Lung (tissue), 12 donors: ENCODE data around the gene UMPS. TPM values are rescaled to one million over a fixed set of nuclear protein-coding genes. Genes with fewer than 3 reads are reported as not detected.
"Not testable (repeated sequence)": the region's sequence is repeated elsewhere in the genome, so short reads cannot be mapped to it uniquely, and the experiment has no call there.

Experiments used
- ATAC-seq: fragments of 200-7000 bp; cut with Tn5 transposase; one replicate; pipeline ENCODE4 v1.9.1; 2020; ENCODE audit warnings: moderate number of reproducible peaks; ENCODE audit not compliant: insufficient read depth, low FRiP score
- DNase-seq, 3 donors: peaks; one replicate each; pipeline ENCODE4 v3.0.0-alpha.2; 2013 to 2017
- H3K27ac ChIP-seq, 2 donors: one replicate each; pipeline ENCODE4 v1.5.1; 2013; ENCODE audit warnings: mild to moderate bottlenecking in 2 of 2, moderate library complexity in 2 of 2, control low read depth in 1 of 2, inconsistent platforms in 1 of 2, low read depth in 1 of 2, low read length in 1 of 2
- H3K27me3 ChIP-seq, 3 donors: one replicate each; pipeline ENCODE4 v1.5.1; 2013; ENCODE audit warnings: low read length in 2 of 3; ENCODE audit not compliant: control insufficient read depth in 3 of 3, insufficient read depth in 3 of 3
- H3K36me3 ChIP-seq, 4 donors: one replicate each; pipeline ENCODE4 v1.5.1; 2013; ENCODE audit warnings: low read length in 4 of 4, mild to moderate bottlenecking in 1 of 4, moderate library complexity in 1 of 4; ENCODE audit not compliant: control insufficient read depth in 4 of 4, insufficient read depth in 4 of 4
- H3K4me1 ChIP-seq, 5 donors: one replicate each; pipeline ENCODE4 v1.5.1; 2013; ENCODE audit warnings: low read length in 5 of 5, mild to moderate bottlenecking in 2 of 5, moderate library complexity in 1 of 5; ENCODE audit not compliant: control insufficient read depth in 5 of 5, insufficient read depth in 5 of 5
- H3K4me3 ChIP-seq: one replicate; pipeline ENCODE4 v1.5.1; 2013; ENCODE audit warnings: mild to moderate bottlenecking, control low read depth, moderate library complexity
- H3K9ac ChIP-seq, 2 donors: one replicate each; pipeline ENCODE4 v1.5.1; 2013; ENCODE audit warnings: low read length in 2 of 2, control low read depth in 1 of 2; ENCODE audit not compliant: insufficient read depth in 1 of 2
- H3K9me3 ChIP-seq, 4 donors: one replicate each; pipeline ENCODE4 v1.5.1; 2013; ENCODE audit warnings: low read length in 3 of 4, mild to moderate bottlenecking in 1 of 4, moderate library complexity in 1 of 4; ENCODE audit not compliant: control insufficient read depth in 4 of 4, insufficient read depth in 3 of 4
- WGBS, 2 donors: extraction: QIAGEN DNeasy Blood & Tissue Kit; methylation state at CpG; one replicate each; pipeline ENCODE4 v1.1.7; 2013; 5-methylcytosine and 5-hydroxymethylcytosine counted together
- polyA plus RNA-seq, 2 donors: library from polyadenylated mRNA; stranded (reverse); fragments of 200-250 nt; gene quantifications; one replicate each; pipeline ENCODE4 v1.2.1, GENCODE V29; 2013
- total RNA-seq, 2 donors: library from RNA; depleted of rRNA in 1 of 2; stranded (reverse); fragments of >200 nt in 1 of 2; gene quantifications; one replicate each; pipeline ENCODE4 v1.2.1, GENCODE V29; 2014 to 2021
- TF ChIP-seq, protein P1 (sequence below): IDR thresholded peaks from 2 replicates; pipeline ENCODE4 v1.5.1; 2012; ENCODE audit warnings: mild to moderate bottlenecking; ENCODE audit errors: control extremely low read depth, extremely low read depth
- donor health status: control.
- donor health status: control.
- donor health status: Bipolar disorder and iron deficiency.
- donor health status: healthy.
- donor health status: DM: yes; HTN: yes; CAD: no.

Gene UMPS
- total and polyA plus RNA-seq, 4 donors: 17.4 to 27.6 (median 20.4) TPM

DNA sequence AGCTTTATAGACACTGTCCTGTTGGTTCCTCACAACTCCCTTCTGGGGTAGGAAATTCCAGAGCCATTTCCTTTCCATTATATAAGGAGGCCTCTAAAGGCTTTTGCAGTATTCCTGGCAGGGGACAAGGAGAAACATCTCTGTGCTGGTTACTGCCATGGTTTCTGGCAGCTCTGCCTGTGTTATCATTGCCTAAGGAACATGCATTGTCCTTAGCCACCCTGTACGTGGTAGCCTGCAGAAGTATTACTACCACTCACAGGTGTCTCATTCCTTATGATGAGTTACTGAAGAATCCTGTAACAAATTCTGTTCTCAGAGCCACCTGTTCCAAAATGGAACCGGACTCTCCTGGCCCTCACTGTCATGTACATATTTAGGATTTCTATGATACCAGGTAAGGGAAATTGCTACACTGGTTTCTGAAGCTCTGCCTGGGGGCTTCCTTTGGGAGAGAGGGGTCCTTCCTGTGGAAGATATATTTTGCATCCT lies 58.0 kb downstream of the UMPS start:
- no peak for DNase-seq
- Histone ChIP-seq H3K4me3 (no peak overlapping the region), H3K9me3 (no peaks in the 10 kb centered on the region), H3K9ac (no peak overlapping the region), H3K27ac (peak overlapping the region in 1 of 2 donors; percentile 59), H3K27me3 (no peaks in the 10 kb centered on the region), H3K36me3 (peaks cover 0 to under 1% (median 0%) of the 10 kb centered on the region in 4 donors), H3K4me1 (peaks cover 2 to 32% (median 9%) of the 10 kb centered on the region in 5 donors)
- no peak for ATAC-seq
- WGBS, 2 donors: 87 to 91% methylated on average over 2 of the region's 2 CpGs
- TF ChIP-seq, protein P1, sequence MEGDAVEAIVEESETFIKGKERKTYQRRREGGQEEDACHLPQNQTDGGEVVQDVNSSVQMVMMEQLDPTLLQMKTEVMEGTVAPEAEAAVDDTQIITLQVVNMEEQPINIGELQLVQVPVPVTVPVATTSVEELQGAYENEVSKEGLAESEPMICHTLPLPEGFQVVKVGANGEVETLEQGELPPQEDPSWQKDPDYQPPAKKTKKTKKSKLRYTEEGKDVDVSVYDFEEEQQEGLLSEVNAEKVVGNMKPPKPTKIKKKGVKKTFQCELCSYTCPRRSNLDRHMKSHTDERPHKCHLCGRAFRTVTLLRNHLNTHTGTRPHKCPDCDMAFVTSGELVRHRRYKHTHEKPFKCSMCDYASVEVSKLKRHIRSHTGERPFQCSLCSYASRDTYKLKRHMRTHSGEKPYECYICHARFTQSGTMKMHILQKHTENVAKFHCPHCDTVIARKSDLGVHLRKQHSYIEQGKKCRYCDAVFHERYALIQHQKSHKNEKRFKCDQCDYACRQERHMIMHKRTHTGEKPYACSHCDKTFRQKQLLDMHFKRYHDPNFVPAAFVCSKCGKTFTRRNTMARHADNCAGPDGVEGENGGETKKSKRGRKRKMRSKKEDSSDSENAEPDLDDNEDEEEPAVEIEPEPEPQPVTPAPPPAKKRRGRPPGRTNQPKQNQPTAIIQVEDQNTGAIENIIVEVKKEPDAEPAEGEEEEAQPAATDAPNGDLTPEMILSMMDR: no peak

DNA sequence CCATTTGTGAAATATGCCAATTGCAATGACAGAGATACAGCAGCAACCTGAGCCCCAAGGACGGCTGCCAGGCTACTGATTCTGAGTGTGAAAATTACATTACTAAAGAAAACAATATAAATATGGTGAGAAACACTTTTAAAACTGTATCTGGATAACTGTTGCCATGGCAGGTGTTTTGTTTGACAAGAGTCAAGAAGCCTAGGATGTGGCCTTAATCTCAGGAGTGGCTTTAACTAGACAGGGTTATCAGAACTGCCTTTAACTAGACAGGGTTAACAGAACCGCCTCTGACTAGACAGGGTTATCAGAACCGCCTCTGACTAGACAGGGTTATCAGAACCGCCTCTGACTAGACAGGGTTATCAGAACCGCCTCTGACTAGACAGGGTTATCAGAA lies 58.9 kb downstream of the UMPS start:
- not testable (repeated sequence) for H3K9ac ChIP-seq, H3K9me3 ChIP-seq, H3K36me3 ChIP-seq, ATAC-seq, H3K4me3 ChIP-seq, DNase-seq, H3K27me3 ChIP-seq
- 86 to 95% methylated on average over 3 to 4 of the region's 5 CpGs for WGBS, 2 donors
- Histone ChIP-seq H3K4me1 (peaks cover 0 to 37% (median 9%) of the 10 kb centered on the region in 5 donors), H3K27ac (peak overlapping the region in 1 of 2 donors; percentile 59)

DNA sequence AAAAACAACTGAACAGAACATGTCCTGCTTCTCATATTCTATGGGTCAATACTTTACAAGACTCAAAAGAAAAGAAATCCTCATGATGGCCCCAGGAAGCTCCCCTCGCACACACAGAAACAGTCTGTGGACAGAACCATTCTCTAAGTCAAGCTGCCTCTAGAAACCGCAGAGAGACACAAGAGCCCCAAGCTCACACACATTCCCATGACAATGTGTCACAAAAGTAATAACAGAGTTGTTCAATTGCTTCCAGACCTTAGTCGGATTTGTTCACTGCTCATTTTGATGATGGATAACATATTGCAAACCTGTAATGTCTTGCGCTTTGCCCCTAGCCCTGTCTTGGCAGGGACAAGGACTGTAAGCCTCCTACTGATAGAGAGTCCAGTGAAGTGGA lies 60.9 kb downstream of the UMPS start:
- Histone ChIP-seq H3K27ac (peak overlapping the region in 1 of 2 donors; percentile 37), H3K36me3 (peaks cover 0 to 11% (median 6%) of the 10 kb centered on the region in 4 donors), H3K9me3 (no peaks in the 10 kb centered on the region), H3K27me3 (no peaks in the 10 kb centered on the region), H3K9ac (no peak overlapping the region), H3K4me1 (peaks cover 0 to 37% (median 9%) of the 10 kb centered on the region in 5 donors), H3K4me3 (no peak overlapping the region)
- 81 to 83% methylated on average over 4 of the region's 4 CpGs for WGBS, 2 donors
- no peak for DNase-seq
- no peak for ATAC-seq
- TF ChIP-seq, protein P1: no peak

DNA sequence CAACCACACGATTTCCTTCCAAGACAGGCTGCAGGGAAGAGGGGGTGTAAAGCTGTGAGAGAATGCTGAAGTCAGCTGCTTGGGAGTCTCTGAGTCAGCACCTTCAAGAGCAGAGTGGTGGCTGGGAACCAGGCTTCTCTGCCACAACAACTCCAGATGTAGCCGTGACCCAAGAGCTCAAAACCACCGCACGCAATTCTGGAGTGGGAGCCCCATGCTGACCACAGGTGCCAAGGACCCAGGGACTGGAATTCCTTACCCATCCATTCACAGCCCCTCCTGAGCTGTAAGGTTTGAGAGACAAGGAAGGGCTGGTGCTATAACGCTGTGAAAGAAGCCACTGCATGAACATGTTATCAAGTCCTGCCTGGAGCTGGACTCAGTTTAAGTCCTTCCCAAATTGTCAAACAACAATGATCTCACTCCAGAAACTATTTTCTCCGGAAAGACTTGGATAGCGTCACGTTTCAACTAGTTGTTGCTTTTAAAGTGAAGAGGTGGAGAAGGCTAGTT lies 61.4 kb downstream of the UMPS start:
- ATAC-seq (peak; percentile 51), DNase-seq (peak in 2 of 3 donors; percentile 26 to 62)
- peaks cover 0 to 31% (median 9%) of the 10 kb centered on the region in 5 donors for H3K4me1 ChIP-seq
- H3K27ac ChIP-seq: peak overlapping the region in 1 of 2 donors; percentile 37
- peaks cover 0 to 16% (median 7%) of the 10 kb centered on the region in 4 donors for H3K36me3 ChIP-seq
- no peaks in the 10 kb centered on the region for H3K27me3 ChIP-seq
- WGBS, 2 donors: 35 to 45% methylated on average over 8 of the region's 8 CpGs
- no peaks in the 10 kb centered on the region for H3K9me3 ChIP-seq
- H3K4me3 ChIP-seq: no peak overlapping the region
- no peak overlapping the region for H3K9ac ChIP-seq
- TF ChIP-seq, protein P1: no peak
